ENCODE results near the gene SGCA. TPM values are rescaled to one million over a fixed set of nuclear protein-coding genes. Genes with fewer than 3 reads are reported as not detected.

The SGCA gene
- total and polyA plus RNA-seq, 2 experiments from 2014 or later = 0.19 TPM; not detected in 1

DNA sequence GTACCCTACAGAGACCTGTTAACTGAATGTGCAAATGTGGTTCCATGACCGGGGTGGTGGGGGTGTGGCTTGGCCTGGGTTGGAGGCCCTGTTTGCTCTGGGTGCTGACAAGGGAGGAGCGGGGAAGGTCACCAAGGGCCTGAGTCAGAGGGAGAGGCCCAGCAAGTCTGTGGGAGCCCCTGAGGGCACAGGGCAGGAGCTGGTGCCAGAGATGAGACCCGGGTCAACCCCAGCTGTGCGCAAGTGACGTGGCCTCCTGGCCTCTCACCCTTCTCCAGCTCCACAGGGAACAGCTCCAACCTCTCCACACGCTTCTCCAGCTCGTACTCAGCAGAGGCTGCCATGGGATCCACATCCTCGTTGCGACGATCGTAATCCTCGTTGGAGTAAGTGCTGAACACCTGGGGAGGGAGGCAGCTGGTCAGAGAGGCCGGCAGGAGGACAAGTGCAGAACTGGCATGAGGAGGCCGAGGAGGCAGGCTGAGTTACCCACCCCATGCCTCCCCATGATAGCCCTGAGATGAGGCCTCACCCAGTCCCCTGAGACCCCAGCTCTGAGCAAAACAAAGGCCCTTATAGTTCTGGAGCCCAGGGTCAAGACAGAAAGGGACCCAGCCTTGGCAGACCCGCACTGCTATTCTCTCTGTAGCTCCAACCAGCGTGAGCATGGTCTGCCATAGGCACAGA is 20.8 kb upstream of the SGCA start (continued):
- TF ChIP-seq, protein P1, sequence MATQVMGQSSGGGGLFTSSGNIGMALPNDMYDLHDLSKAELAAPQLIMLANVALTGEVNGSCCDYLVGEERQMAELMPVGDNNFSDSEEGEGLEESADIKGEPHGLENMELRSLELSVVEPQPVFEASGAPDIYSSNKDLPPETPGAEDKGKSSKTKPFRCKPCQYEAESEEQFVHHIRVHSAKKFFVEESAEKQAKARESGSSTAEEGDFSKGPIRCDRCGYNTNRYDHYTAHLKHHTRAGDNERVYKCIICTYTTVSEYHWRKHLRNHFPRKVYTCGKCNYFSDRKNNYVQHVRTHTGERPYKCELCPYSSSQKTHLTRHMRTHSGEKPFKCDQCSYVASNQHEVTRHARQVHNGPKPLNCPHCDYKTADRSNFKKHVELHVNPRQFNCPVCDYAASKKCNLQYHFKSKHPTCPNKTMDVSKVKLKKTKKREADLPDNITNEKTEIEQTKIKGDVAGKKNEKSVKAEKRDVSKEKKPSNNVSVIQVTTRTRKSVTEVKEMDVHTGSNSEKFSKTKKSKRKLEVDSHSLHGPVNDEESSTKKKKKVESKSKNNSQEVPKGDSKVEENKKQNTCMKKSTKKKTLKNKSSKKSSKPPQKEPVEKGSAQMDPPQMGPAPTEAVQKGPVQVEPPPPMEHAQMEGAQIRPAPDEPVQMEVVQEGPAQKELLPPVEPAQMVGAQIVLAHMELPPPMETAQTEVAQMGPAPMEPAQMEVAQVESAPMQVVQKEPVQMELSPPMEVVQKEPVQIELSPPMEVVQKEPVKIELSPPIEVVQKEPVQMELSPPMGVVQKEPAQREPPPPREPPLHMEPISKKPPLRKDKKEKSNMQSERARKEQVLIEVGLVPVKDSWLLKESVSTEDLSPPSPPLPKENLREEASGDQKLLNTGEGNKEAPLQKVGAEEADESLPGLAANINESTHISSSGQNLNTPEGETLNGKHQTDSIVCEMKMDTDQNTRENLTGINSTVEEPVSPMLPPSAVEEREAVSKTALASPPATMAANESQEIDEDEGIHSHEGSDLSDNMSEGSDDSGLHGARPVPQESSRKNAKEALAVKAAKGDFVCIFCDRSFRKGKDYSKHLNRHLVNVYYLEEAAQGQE (IDR thresholded peaks at IDR 0.05; ENCODE audit: unreplicated experiment) = no peak
- TF ChIP-seq STAT1 (IDR thresholded peaks at IDR 0.05; ENCODE audit: unreplicated experiment) (no peak), POLR2AphosphoS5 (IDR thresholded peaks at IDR 0.05; ENCODE audit: low read depth) (no peak), JUNB (IDR thresholded peaks at IDR 0.05; ENCODE audit: unreplicated experiment) (no peak)
- TF ChIP-seq, protein P2, sequence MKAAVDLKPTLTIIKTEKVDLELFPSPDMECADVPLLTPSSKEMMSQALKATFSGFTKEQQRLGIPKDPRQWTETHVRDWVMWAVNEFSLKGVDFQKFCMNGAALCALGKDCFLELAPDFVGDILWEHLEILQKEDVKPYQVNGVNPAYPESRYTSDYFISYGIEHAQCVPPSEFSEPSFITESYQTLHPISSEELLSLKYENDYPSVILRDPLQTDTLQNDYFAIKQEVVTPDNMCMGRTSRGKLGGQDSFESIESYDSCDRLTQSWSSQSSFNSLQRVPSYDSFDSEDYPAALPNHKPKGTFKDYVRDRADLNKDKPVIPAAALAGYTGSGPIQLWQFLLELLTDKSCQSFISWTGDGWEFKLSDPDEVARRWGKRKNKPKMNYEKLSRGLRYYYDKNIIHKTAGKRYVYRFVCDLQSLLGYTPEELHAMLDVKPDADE (IDR thresholded peaks at IDR 0.05) = no peak
- TF ChIP-seq, protein P3, sequence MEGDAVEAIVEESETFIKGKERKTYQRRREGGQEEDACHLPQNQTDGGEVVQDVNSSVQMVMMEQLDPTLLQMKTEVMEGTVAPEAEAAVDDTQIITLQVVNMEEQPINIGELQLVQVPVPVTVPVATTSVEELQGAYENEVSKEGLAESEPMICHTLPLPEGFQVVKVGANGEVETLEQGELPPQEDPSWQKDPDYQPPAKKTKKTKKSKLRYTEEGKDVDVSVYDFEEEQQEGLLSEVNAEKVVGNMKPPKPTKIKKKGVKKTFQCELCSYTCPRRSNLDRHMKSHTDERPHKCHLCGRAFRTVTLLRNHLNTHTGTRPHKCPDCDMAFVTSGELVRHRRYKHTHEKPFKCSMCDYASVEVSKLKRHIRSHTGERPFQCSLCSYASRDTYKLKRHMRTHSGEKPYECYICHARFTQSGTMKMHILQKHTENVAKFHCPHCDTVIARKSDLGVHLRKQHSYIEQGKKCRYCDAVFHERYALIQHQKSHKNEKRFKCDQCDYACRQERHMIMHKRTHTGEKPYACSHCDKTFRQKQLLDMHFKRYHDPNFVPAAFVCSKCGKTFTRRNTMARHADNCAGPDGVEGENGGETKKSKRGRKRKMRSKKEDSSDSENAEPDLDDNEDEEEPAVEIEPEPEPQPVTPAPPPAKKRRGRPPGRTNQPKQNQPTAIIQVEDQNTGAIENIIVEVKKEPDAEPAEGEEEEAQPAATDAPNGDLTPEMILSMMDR (conservative IDR thresholded peaks at IDR 0.05; ENCODE audit: low read depth in 2 of 2) = no peak

DNA sequence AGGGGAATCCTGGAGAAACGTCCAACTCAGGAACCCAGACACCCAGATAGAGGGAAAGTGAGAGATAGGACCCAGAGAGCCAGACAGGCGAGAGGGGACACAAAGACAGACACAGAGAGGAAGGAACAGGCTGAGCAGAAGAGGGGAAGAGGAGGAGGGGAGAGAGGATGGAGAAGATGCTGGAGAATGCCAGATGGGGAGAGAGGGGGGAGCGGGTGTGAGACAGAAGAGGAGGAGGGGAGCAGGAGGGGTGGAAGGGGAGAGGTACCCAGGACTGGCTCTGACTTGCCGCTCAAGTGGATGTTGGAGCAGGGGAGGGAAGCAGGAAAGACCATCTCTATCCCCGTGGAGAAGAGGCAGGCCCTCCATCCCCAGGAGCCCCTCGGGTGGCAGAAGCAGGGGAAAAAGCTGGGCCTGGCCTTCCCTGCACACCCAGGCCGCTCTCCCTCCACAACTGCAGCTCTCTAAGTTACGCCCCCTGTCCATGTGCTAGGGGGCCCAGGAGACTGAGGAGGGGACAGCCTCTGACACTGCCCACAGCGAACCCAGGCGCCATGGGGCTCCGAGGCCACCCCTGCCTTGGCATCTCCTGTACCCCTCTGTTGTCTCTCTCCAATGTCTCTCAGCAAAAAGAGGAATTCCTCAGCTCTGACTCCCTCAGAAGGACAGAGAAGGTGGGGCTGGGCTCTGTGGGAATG is 20.1 kb upstream of the SGCA start:
- peaks cover 30% of the 10 kb centered on the region for H3K27me3 Mint-ChIP-seq (ENCODE audit: insufficient read depth, low read depth, poor library complexity)
- no peaks in the 10 kb centered on the region for H4K20me1 ChIP-seq (replicated peaks; ENCODE audit: insufficient read depth)
- peaks cover 16% of the 10 kb centered on the region for H3K4me1 ChIP-seq (ENCODE audit: insufficient read depth)
- H3K4me1 Mint-ChIP-seq = peaks cover 38% of the 10 kb centered on the region
- no peak overlapping the region for H3K4me2 ChIP-seq
- H3F3A ChIP-seq (replicated peaks; ENCODE audit: low read depth) = no peaks in the 10 kb centered on the region
- no peak overlapping the region for H3K27ac Mint-ChIP-seq
- H3K27ac ChIP-seq (ENCODE audit: low read depth) = no peak overlapping the region
- no peak overlapping the region for H3K4me3 Mint-ChIP-seq
- no peaks in the 10 kb centered on the region for H3K9me3 Mint-ChIP-seq
- H3K4me3 ChIP-seq = no peak overlapping the region
- peaks cover 30% of the 10 kb centered on the region for H3K27me3 ChIP-seq (ENCODE audit: insufficient read depth)
- H2AFZ ChIP-seq = no peak overlapping the region
- no peaks in the 10 kb centered on the region for H3K36me3 ChIP-seq (ENCODE audit: insufficient read depth)
- DNase-seq (ENCODE audit: low spot score) (no peak), ATAC-seq (no peak)
- H3K79me2 ChIP-seq (replicated peaks; ENCODE audit: insufficient read depth) = no peaks in the 10 kb centered on the region
- H3K36me3 Mint-ChIP-seq (ENCODE audit: low read depth) = peaks cover 28% of the 10 kb centered on the region
- H3K9me2 ChIP-seq (ENCODE audit: insufficient read depth) = no peaks in the 10 kb centered on the region
- no peak for TF ChIP-seq EZH2 (IDR thresholded peaks at IDR 0.05; ENCODE audit: low read depth, unreplicated experiment)
- no peak for TF ChIP-seq ZNF114 (CRISPR knock-in tag; IDR thresholded peaks at IDR 0.05)
- TF ChIP-seq, protein P1 (IDR thresholded peaks at IDR 0.05; ENCODE audit: unreplicated experiment) = no peak
- TF ChIP-seq NANOG (IDR thresholded peaks at IDR 0.05; ENCODE audit: borderline replicate concordance) = no peak
- no peak for TF ChIP-seq ZNF331 (CRISPR knock-in tag; IDR thresholded peaks at IDR 0.05; ENCODE audit: low read depth)

All from GM23338 (cell line).